GM21737 (cell line): Measurements from ENCODE around the gene WNT8A.

Experiments used
- ATAC-seq: cut with Tn5 transposase; IDR thresholded peaks from one replicate; pipeline ENCODE4 v1.9.1; 2021; ENCODE audit warnings: mild to moderate bottlenecking, moderate library complexity; ENCODE audit not compliant: unreplicated experiment

The WNT8A gene

DNA sequence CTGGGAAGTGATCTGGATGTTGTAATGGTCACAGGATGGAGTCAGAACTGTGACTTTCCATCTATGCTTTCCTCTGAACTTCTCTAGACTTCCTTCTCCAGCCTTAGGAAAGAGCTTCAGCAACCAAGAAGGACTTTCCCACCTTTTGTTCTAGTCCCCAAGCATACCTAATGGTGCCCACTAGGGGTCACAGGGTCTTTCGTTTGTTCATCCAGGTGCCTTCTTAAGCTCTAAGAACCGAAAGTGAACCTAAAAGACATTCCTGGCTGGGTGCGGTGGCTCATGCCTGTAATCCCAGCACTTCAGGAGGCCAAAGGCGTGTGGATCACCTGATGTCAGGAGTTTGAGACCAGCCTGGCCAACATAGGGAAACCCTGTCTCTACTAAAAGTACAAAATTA lies 1.8 kb upstream of the WNT8A start:
- ATAC-seq: no peak

DNA sequence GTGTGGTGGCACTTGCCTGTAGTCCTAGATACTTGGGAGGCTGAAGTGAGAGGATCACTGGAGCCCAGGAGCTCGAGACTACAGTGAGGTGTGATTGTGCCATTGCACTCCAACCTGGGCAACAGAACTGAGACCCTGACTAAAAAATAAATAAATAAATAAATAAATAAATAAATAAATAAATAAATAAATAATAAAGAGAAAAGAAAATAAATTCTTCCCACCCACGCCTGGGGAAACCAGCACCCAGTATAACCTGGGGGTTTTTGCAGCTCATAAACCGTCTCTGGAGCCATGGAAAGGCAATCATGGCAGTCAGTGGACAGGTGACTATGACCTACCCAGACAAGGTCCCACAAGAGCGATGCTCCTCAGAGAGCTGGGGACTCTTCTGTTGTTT lies 7.9 kb downstream of the WNT8A start:
- ATAC-seq: no peak

- no peak for ATAC-seq
Observed at GRCh38 chr5:138092301-138092700, 8.5 kb downstream of the WNT8A start.

- no peak for ATAC-seq
Observed at GRCh38 chr5:138093036-138093435, 9.2 kb downstream of the WNT8A start.

DNA sequence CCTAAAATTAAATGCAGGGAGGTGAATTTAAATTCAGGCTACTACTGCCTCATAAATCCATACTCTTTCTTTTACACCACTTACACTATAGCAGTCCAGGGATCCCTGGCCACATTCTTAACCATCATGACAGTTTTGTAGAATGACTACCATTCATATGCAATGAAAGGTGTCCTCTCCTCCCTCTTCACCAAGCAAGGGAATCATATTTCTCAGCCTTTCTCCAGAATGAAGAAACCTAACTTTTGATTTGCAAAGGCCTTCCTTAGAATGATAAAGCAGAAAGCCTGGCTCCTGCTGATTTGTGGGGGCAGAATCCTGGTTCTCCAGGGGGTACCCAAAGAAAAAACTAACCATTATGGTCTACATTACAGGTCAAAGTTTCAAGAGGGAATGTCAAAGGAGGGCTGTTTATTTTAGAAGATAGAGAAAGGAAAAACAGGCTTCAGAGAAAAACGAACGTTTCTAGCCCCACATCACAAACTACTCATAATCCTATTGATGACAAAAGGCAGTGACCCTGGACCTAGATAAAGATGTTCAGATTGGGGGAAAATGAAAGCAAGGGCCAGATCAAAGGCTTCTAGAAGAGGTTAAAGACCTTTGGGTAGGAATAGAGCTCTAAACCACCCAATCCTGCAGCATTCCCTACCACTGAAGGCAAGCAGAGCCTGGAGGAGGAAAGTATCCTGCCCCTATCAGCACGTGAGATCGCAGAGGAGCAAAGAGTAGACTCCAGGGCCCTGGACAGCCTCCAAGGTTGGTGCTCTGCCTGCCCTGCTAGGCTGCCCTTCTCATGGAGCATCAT lies 11.5 kb downstream of the WNT8A start:
- no peak for ATAC-seq

GRCh38 chr5:138096363-138096762 lies 12.5 kb downstream of the WNT8A start:
- ATAC-seq: no peak

GRCh38 chr5:138096997-138097828 lies 13.4 kb downstream of the WNT8A start:
- ATAC-seq: no peak

GRCh38 chr5:138102454-138103318 lies 18.9 kb downstream of the WNT8A start:
- no peak for ATAC-seq

DNA sequence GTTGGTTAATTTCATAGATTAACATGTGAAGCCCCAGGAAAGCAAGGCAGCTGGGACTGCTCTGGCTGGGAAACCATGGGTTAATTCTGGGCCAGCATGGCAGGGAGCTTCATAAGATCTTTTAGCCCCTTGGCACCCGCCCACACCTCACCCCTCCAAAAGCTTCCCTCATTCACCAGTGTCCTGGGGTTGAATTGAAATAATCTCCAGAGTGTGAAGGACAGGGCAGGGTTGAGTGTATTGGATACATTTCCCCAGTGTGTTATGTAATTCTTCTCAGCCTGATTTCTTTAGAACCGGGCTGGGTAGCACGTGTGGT lies 19.4 kb downstream of the WNT8A start:
- ATAC-seq: no peak

DNA sequence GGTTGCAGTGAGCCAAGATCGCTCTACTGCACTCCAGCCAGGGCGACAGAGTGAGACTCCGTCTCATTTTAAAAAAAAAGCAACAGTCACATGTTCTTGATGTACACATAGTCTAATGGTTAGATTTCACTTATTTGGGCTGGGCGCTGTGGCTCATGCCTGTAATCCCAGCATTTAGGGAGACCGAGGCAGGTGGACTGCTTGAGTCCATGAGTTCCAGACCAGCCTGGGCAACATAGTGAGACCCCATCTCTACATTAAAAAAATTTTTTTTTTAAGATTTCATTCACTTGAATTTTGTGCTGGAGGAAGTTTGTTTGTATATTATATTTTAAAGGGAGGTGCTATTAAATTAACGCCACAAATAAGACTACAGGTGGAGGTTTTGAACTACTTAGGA lies 21.9 kb downstream of the WNT8A start:
- ATAC-seq: no peak

- no peak for ATAC-seq
Observed at GRCh38 chr5:138107213-138107612, 23.4 kb downstream of the WNT8A start.

DNA sequence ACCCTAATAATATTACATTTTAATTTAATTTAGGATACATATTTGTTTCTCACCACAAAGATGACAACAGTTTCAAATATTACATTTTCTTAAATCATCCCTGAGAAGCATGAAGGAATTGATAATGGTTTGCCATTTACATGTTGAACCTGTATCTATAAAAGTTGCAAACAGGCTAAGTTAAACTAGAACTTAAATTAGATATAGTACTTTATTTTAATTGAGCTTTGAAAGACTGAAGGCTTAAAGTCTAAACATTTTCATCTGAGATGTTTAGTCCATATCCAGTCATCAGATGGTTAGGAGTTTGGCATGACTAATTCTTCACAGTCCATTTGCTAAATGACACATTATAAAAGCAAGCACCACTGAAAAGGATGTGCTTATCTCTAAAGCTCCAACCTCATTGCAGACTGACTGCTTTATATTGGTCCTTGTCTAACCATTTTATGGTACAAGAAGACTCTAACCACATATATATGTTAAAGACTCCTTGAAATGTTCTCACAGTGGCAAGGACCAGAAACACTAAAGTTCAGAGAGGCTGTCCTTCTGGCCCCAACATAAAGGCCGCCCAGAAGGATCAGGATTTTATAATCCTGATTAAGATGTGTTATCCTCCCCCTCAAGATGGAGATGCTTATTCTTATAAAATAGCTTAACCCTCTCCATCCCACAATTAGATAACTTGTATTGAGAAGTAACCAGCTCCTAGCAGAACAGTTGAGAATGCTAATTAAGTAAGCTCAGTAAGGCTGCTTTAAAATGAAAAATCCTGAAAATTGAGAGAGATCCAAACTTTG lies 25.8 kb downstream of the WNT8A start:
- ATAC-seq: no peak

- ATAC-seq: no peak
Observed at GRCh38 chr5:138110266-138110963, 26.6 kb downstream of the WNT8A start.

DNA sequence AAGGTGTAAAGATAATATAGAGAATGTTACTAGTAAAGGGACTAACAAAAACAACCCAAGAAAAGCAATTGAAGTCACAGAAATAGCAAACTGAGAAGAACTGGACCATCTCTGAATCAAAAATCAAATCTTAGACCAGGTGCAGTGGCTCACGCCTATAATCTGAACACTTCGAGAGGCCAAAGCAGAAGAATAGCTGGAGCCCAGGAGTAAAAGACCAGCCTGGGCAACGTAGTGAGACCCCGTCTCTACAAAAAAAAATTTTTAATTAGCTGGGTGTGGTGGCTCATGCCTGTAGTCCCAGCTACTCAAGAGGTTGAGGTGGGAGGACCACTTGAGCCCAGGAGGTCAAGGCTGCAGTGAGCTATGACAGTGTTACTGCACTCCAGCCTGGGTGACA lies 27.3 kb downstream of the WNT8A start:
- ATAC-seq: no peak

DNA sequence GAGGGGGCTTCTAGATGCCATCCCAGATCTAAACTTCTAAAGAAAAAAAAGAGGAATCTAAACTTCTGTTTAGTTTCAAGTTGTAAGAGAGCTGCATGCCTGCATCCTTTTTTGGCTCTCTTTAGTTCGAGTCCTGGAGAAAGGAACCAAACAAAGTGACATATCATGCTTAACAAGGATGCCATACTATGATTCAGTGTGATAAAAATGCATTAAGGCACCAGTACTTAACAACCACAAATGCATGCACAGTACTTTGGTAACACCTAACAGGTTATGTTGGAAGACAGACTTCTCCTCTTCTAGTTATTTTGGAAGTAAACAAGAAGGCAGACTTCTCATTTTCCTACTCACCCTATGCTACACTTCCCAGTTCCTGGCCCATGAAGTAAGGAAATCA lies 28.1 kb downstream of the WNT8A start:
- no peak for ATAC-seq

- ATAC-seq: no peak
Observed at GRCh38 chr5:138115254-138115653, 31.4 kb downstream of the WNT8A start.

DNA sequence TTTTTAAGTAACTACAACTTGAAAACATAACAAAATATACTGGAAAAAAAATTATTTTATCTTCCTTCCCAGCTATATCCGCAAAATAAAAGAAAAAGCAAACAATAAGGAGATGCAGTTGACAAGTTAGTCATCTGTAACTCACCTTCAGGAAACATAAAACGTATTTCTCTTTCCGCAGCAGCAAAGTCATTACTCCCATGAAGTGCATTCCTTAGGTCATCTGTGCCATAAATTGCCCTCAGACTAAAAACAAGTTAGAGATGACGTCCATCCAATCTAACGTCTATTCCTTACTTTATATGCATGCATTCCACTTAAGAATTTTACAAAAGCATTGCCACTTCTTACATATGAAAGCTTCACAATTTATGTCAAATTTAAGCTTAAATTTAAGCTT lies 44.5 kb downstream of the WNT8A start:
- ATAC-seq: no peak

- no peak for ATAC-seq
Observed at GRCh38 chr5:138129347-138129746, 45.5 kb downstream of the WNT8A start.

DNA sequence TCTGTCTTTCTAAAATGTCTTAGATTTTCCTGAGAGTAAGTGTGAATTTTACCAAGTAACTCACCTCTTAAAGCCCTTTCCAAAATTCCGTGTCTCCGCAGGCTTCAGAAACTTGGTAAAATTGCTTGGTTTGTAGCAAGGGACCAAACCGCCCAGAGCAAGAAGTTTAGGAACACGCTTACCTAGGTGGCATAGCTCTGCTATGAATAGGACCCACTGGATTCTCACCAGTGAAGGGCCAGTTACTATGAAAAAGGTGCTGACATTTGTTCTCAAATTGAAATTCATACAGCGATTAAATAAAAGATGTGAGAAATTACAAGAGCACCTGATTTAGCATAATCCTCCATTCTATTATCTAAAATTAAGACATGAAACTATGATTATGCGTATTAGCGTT lies 48.7 kb downstream of the WNT8A start:
- ATAC-seq: no peak
